Urinary bladder (tissue), 4 donors: ENCODE data around the gene MRPL49. TPM values are rescaled to one million over a fixed set of nuclear protein-coding genes. Genes with fewer than 3 reads are reported as not detected.

Experiments used
- DNase-seq: peaks from one replicate; pipeline ENCODE4 v3.0.0-alpha.2; 2015; ENCODE audit errors: extremely low spot score
- H3K27ac ChIP-seq: one replicate; pipeline ENCODE4 v1.5.1; 2013; ENCODE audit warnings: low read depth, mild to moderate bottlenecking, moderate library complexity
- H3K36me3 ChIP-seq: one replicate; pipeline ENCODE4 v1.6.1; 2013; ENCODE audit warnings: mild to moderate bottlenecking, moderate library complexity; ENCODE audit not compliant: insufficient read depth
- H3K4me1 ChIP-seq: one replicate; pipeline ENCODE4 v1.6.1; 2013; ENCODE audit warnings: mild to moderate bottlenecking, moderate library complexity; ENCODE audit not compliant: insufficient read depth
- H3K4me3 ChIP-seq: one replicate; pipeline ENCODE4 v1.5.1; 2013; ENCODE audit warnings: low read depth, low read length
- WGBS: extraction: QIAGEN DNeasy Blood & Tissue Kit; methylation state at CpG from one replicate; pipeline ENCODE4 v1.1.7; 2013; 5-methylcytosine and 5-hydroxymethylcytosine counted together
- polyA plus RNA-seq: library from polyadenylated mRNA; stranded (reverse); fragments of 200-250 nt; gene quantifications from one replicate; pipeline ENCODE4 v1.2.3, GENCODE V29; 2013
- total RNA-seq: library from RNA; depleted of rRNA; stranded (reverse); fragments of >200 nt; gene quantifications from one replicate; pipeline ENCODE4 v1.2.3, GENCODE V29; 2014
- donor health status: healthy with polysubstance abuse.
- donor health status: healthy.

The MRPL49 gene
- total and polyA plus RNA-seq, 2 donors = 26.8 to 55.6 TPM

DNA sequence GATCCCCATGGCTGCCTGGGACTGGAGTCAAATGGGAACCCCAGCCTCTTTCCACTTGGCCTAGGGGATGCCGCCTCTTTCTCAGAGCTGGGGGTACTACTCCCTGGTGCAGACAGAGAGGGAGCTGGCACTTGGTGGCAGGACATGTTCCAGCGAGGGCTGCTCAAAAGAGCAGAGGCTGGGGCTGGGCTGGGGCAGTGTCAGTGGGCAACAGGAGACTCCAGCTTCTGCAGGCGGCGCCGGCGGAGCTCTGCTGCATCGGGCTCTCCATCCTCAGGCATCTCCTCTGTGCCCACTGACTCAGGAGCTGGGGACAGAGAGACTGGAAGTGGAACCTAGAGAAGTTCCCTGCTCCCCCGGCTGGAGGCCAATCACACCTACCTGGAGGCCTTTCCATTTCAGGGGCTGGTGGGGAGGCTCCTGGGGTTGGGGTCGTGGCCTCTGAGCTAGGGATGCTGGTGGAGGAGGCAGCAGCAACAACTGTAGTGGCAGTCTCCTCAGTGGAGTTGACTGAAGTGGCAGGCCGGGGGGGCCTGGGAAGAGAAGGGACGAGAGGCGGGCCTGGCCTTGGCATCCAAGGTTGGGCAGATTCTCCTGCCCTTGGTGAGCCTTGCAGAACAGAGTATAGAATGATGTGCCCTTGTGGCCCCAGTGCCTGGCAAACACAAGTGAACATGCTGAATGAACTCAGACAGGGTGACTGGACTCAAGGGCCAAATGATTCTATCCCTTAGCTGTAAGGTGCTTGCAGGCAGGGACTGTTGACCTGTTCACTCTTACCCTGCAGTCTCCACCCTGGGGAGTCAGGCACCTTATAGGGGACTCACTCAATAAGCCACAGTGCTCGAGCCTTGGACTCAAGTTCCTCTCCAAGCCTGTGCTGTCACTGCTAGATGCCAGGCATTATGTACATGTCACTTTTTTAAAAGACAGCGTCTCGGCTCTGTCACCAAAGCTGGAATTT lies 6.3 kb downstream of the MRPL49 start:
- WGBS = 86% methylated on average over 15 of the region's 15 CpGs
- Histone ChIP-seq H3K4me3 (no peak overlapping the region), H3K27ac (no peak overlapping the region), H3K4me1 (no peaks in the 10 kb centered on the region), H3K36me3 (peaks cover 11% of the 10 kb centered on the region)
- no peak for DNase-seq

- Histone ChIP-seq H3K4me3 (no peak overlapping the region), H3K4me1 (no peaks in the 10 kb centered on the region), H3K36me3 (peaks cover 11% of the 10 kb centered on the region), H3K27ac (no peak overlapping the region)
- 86% methylated on average over 13 of the region's 13 CpGs for WGBS
- DNase-seq = no peak
These were observed 7.7 kb downstream of the MRPL49 start for GRCh38 chr11:65129649-65130441.

- Histone ChIP-seq H3K27ac (no peak overlapping the region), H3K36me3 (peaks cover 11% of the 10 kb centered on the region), H3K4me1 (no peaks in the 10 kb centered on the region), H3K4me3 (no peak overlapping the region)
- no peak for DNase-seq
- 89% methylated on average over 19 of the region's 19 CpGs for WGBS
These were observed 8.7 kb downstream of the MRPL49 start for GRCh38 chr11:65130631-65131416.

DNA sequence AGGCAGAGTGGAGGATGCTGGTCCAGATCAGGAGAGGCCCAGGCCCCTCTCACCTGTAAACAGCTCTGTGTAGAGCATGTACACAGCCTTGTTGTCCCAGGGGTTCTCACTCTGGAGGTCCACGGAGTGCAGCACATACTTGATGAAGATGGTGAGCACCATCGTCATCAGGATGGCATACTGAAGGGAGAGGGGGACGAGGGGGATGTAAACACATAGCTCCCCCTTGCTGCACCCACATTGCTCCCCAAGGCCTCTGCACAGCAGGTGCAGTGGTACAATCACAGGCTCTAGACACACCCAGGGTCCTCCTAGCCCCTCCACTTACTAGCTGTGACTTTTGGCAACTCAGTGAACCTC lies 9.3 kb downstream of the MRPL49 start:
- no peaks in the 10 kb centered on the region for H3K4me1 ChIP-seq
- peaks cover 11% of the 10 kb centered on the region for H3K36me3 ChIP-seq
- H3K27ac ChIP-seq = no peak overlapping the region
- no peak for DNase-seq
- no peak overlapping the region for H3K4me3 ChIP-seq
- 86% methylated on average over 3 of the region's 3 CpGs for WGBS

DNA sequence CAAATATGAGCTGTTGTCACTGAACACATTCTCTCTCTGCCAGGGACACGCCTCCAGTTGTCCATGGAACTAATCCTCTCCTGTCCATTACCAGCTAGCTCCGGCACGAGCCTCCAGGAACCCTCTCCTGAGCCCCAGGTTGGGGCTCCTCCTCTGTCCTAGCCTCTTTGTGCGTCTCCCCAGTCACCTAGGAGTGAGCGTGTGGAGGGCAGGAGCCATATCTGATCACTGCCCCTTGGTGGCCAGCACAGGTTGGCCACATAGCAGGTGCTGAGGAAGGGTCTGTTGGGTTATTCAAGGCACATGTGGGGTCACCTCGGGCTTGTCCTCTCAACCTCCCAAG lies 9.7 kb downstream of the MRPL49 start:
- WGBS = 78% methylated on average over 6 of the region's 6 CpGs
- Histone ChIP-seq H3K4me1 (no peaks in the 10 kb centered on the region), H3K4me3 (no peak overlapping the region), H3K36me3 (peaks cover 11% of the 10 kb centered on the region), H3K27ac (no peak overlapping the region)
- DNase-seq = no peak

DNA sequence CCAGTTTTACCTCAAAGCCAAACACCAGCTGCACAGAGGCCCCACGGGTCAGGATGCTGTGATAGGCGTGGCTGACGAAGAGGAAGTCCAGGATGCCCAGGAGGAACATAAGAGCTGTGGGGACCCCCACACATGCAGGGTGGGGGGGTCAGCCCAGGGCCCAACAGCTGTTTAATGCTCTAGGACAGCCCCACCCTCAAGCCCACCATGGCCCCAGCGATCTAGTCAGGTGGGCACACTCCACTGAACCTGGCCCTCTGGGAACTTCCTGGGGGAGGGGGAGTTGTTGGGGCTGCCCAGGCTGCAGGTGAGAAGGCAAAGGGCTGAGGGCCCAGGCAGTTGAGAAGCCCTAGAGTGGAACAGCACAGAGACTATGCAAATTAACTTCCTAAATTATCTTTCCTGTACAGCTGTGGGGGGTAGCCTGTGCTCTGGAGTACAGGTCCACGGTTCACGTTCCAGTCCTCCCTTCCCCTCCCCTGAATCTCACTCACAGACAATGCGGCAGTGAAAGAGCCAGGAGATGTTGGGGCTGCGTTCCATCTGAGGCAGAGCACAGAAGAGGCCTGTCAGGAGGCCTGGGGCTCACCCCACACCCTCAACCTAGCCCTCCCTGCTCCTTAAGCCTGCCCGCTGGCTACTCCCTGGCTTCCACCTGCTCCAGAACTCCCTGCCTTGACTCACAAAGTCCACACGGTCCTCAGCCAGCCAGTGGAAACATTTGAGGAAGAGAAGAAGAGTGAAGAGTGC lies 10.3 kb downstream of the MRPL49 start:
- H3K4me3 ChIP-seq = no peak overlapping the region
- DNase-seq = no peak
- H3K27ac ChIP-seq = no peak overlapping the region
- H3K4me1 ChIP-seq = no peaks in the 10 kb centered on the region
- H3K36me3 ChIP-seq = peaks cover 11% of the 10 kb centered on the region
- WGBS = 73% methylated on average over 10 of the region's 10 CpGs

- H3K4me3 ChIP-seq = peak overlapping the region; percentile 87
- no peaks in the 10 kb centered on the region for H3K4me1 ChIP-seq
- peaks cover 11% of the 10 kb centered on the region for H3K36me3 ChIP-seq
- WGBS = 41% methylated on average over 18 of the region's 18 CpGs
- DNase-seq = no peak
- H3K27ac ChIP-seq = no peak overlapping the region
These were observed 11.0 kb downstream of the MRPL49 start for GRCh38 chr11:65132988-65133700.

DNA sequence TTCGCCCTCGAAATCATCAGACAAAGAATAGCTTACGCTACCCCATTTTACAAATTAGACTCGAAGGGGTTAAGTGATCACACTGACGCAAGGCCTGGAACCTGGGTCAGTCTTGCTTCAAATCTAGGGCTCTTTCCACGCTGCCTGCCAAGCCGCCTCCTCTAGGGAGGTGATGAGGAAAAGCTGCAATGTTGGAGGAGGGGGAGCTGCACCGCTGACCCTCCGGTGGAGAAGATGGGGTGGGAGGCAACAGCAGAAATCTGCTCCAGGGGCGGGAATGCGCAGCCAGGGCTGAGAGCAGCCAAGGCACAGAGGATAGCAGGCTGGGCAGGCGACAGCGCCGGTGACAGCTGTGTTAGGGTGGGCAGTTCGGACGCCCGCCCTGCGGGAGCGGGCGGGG lies 11.6 kb downstream of the MRPL49 start:
- WGBS = 1% methylated on average over 20 of the region's 20 CpGs
- Histone ChIP-seq H3K4me1 (no peaks in the 10 kb centered on the region), H3K36me3 (peaks cover 11% of the 10 kb centered on the region), H3K27ac (peak overlapping the region; percentile 94), H3K4me3 (peak overlapping the region; percentile 87)
- DNase-seq = no peak

GRCh38 chr11:65134240-65134951 lies 12.3 kb downstream of the MRPL49 start, which contains the start of gene SYVN1:
Gene SYVN1 (minus strand): TSS chr11:65134519. CDS start chr11:65133601, 918 bp downstream.
- Histone ChIP-seq H3K4me1 (no peaks in the 10 kb centered on the region), H3K4me3 (peak within 1 kb of the TSS; percentile 87), H3K27ac (peak within 1 kb of the TSS; percentile 94), H3K36me3 (peaks cover 11% of the 10 kb centered on the region)
- no peak for DNase-seq
- under 1% methylated on average over 60 of the region's 60 CpGs for WGBS

DNA sequence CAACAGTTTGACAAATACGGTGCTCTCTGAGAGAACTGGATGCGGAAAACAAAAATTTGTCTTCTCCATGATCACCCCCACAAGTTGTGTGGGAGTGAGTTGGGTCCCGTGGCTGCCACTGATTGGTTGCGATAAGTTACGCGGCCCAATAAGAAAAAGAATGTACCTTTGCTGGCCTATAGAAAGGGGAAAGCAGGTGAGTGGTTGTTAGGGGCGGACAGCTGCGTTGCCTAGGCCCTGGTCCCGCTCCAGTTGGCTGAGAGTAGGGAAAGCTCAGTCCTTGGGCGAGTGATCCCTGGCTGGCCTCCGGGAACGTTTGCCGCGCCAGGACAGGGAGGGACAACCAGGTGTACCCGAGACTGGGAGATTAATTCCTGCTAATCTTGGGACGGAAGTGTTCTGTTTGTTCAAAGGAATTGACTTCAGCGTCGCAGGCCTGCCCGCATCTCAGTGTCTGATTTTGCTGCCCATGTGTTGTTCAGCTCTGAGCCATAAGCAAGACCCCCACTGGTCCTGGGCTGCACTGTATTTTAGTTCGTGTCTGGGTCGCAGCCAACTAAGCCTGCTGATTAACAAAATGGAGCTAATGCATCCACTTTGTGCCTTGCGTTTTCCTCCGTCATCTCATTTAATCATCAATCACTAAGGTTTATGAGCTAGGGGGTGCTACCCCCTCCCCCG lies 13.0 kb downstream of the MRPL49 start:
- Histone ChIP-seq H3K36me3 (peaks cover 4% of the 10 kb centered on the region), H3K4me1 (no peaks in the 10 kb centered on the region), H3K27ac (peak overlapping the region; percentile 94), H3K4me3 (peak overlapping the region; percentile 87)
- WGBS = 2% methylated on average over 24 of the region's 24 CpGs
- peak; percentile 95 for DNase-seq

DNA sequence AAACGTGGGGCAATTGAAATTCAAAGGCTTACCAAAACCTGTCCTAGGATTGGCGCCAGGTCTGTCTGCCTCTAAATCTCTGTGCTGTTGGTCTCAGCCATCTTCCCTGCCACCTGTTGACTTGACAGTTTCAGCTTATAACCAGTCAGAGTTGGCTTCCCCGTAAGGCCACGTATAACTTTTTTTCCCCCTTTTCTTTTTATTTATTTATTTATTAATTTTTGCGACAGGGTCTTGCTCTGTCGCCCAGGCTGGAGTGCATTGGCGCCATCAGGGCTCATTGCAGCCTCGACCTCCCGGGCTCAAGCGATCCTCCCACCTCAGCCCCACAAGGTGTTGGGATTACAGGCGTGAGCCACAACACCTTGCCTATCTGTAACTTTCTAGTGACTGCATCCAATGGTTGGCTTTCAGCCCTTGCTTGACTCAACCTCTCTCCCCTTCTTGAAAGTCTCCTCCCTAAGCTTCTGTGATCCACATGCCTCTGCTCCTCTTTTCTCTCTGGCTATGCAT lies 13.6 kb downstream of the MRPL49 start:
- Histone ChIP-seq H3K36me3 (peaks cover 4% of the 10 kb centered on the region), H3K4me1 (no peaks in the 10 kb centered on the region), H3K4me3 (peak overlapping the region; percentile 87), H3K27ac (peak overlapping the region; percentile 62)
- WGBS = 46% methylated on average over 11 of the region's 11 CpGs
- no peak for DNase-seq
